HCT116 (cell line): Measurements from ENCODE around the gene OR2AE1. TPM values are rescaled to one million over a fixed set of nuclear protein-coding genes. Genes with fewer than 3 reads are reported as not detected.
A peak's percentile ranks its signal among the peaks of the same experiment; 100 is the strongest.

Experiments
- ATAC-seq: fragments of 200-7000 bp; cut with Tn5 transposase; 2 replicates; pipeline ENCODE4 v1.9.1; 2020; ENCODE audit warnings: mild to moderate bottlenecking, moderate library complexity
- BruUV-seq: library from RNA; stranded (reverse); fragments of 400-500 nt; replicated peaks from 2 replicates; lab custom pipeline; 2021; lab: Mats Ljungman, UMichigan
- CTCF ChIA-PET: fragments of 300-600 bp; sonication (Branson Sonifier 250); formaldehyde crosslinking; loops from one replicate; lab custom pipeline; 2021; ENCODE audit warnings: antibody characterized with exemption; lab: Charles Lee
- POLR2A ChIA-PET: fragments of 300-600, 350-600 bp; sonication (Branson Sonifier 250); formaldehyde crosslinking; loops from one replicate; lab custom pipeline; 2021; ENCODE audit warnings: antibody characterized with exemption; lab: Charles Lee
- RAD21 ChIA-PET, 2 experiments: fragments of 300-600 bp; sonication (Branson Sonifier 250); formaldehyde crosslinking; loops; one replicate each; lab custom pipeline; 2023; ENCODE audit warnings: low total read pairs in 2 of 2; ENCODE audit not compliant: uncharacterized antibody in 2 of 2, unreplicated experiment in 2 of 2, low non-redundant PET in 1 of 2; lab: Charles Lee
- DNase-seq: peaks from one replicate; pipeline ENCODE4 v3.0.0-alpha.2; 2010; ENCODE audit warnings: low read depth, low spot score
- H2AFZ ChIP-seq: fragments of 200-600 bp; shearing (Covaris generic), sonication (generic); 2 replicates; pipeline ENCODE4 v1.6.1; 2017; ENCODE audit warnings: low read depth, mixed run types, mixed read lengths, antibody characterized with exemption, low read length; ENCODE audit not compliant: poor library complexity, severe bottlenecking
- H3K27ac ChIP-seq: 2 replicates; pipeline ENCODE4 v1.5.1; 2012; ENCODE audit warnings: low read depth, low read length
- H3K27me3 ChIP-seq: fragments of 200-600 bp; sonication (generic); 2 replicates; pipeline ENCODE4 v1.6.1; 2016; ENCODE audit warnings: mixed run types, low read length, mixed read lengths; ENCODE audit not compliant: insufficient read depth
- H3K36me3 ChIP-seq, 2 experiments: fragments of 200-500 bp in 1 of 2; fragments of 200-600 bp in 1 of 2; sonication (Bioruptor generic) in 1 of 2; sonication (generic) in 1 of 2; 2 replicates each; pipeline versions ENCODE4 v1.5.1 to v1.6.1; 2014 to 2016; ENCODE audit warnings: low read length in 2 of 2, inconsistent platforms in 1 of 2, mixed read lengths in 1 of 2, mixed run types in 1 of 2; ENCODE audit not compliant: insufficient read depth in 2 of 2, control insufficient read depth in 1 of 2
- H3K4me1 ChIP-seq, 2 experiments: fragments of 200-600 bp in 1 of 2; sonication (generic) in 1 of 2; 2 replicates each; pipeline versions ENCODE4 v1.5.1 to v1.6.1; 2012 to 2017; ENCODE audit warnings: low read length in 2 of 2, inconsistent platforms in 1 of 2, mild to moderate bottlenecking in 1 of 2, mixed read lengths in 1 of 2, mixed run types in 1 of 2, moderate library complexity in 1 of 2; ENCODE audit not compliant: insufficient read depth in 2 of 2, control insufficient read depth in 1 of 2
- H3K4me2 ChIP-seq: fragments of 200-600 bp; sonication (generic); 2 replicates; pipeline ENCODE4 v1.6.1; 2017; ENCODE audit warnings: mixed run types, low read length, mixed read lengths
- H3K4me3 ChIP-seq, 2 experiments: fragments of 200-600 bp in 1 of 2; sonication (generic) in 1 of 2; replicated peaks in 1 of 2; 2 replicates each; pipeline ENCODE4 v1.5.1; 2011 to 2016; ENCODE audit warnings: low read length in 2 of 2, control low read depth in 1 of 2, low read depth in 1 of 2, mild to moderate bottlenecking in 1 of 2, mixed read lengths in 1 of 2, mixed run types in 1 of 2
- H3K79me2 ChIP-seq: fragments of 200-600 bp; sonication (generic); 2 replicates; pipeline ENCODE4 v1.6.1; 2017; ENCODE audit warnings: mild to moderate bottlenecking, mixed run types, low read length, moderate library complexity, mixed read lengths; ENCODE audit not compliant: insufficient read depth
- H3K9ac ChIP-seq: fragments of 200-600 bp; sonication (generic); 2 replicates; pipeline ENCODE4 v1.6.1; 2016; ENCODE audit warnings: low read length, mixed read lengths
- H3K9me2 ChIP-seq: fragments of 200-600 bp; sonication (generic), shearing (Covaris generic); 2 replicates; pipeline ENCODE4 v1.6.1; 2017; ENCODE audit warnings: mixed run types, mild to moderate bottlenecking, moderate library complexity; ENCODE audit not compliant: insufficient read depth
- H3K9me3 ChIP-seq, 2 experiments: fragments of 200-500 bp in 1 of 2; fragments of 200-600 bp in 1 of 2; sonication (Bioruptor generic) in 1 of 2; sonication (generic) in 1 of 2; 2 replicates each; pipeline ENCODE4 v1.6.1; 2014 to 2017; ENCODE audit warnings: low read length in 2 of 2, mixed read lengths in 2 of 2, inconsistent platforms in 1 of 2, low read depth in 1 of 2, mild to moderate bottlenecking in 1 of 2, mixed run types in 1 of 2, moderate library complexity in 1 of 2; ENCODE audit not compliant: control insufficient read depth in 1 of 2, insufficient read depth in 1 of 2
- H4K20me1 ChIP-seq: fragments of 200-600 bp; sonication (generic), shearing (Covaris generic); 2 replicates; pipeline ENCODE4 v1.6.1; 2017; ENCODE audit warnings: mixed run types, mild to moderate bottlenecking, moderate library complexity; ENCODE audit not compliant: insufficient read depth
- CBX3 ChIP-seq: IDR thresholded peaks from 2 replicates; pipeline ENCODE4 v1.6.1; 2012; ENCODE audit warnings: low read depth
- CTCF ChIP-seq, 3 experiments: fragments of 200-600 bp in 1 of 3; sonication (generic) in 1 of 3; IDR thresholded peaks in 2 of 3; conservative IDR thresholded peaks in 1 of 3; 2 replicates each; pipeline ENCODE4 v1.5.1; 2012 to 2017; ENCODE audit warnings: low read depth in 2 of 3, low read length in 2 of 3, antibody characterized with exemption in 1 of 3, borderline replicate concordance in 1 of 3, control low read depth in 1 of 3, mild to moderate bottlenecking in 1 of 3, mixed read lengths in 1 of 3, mixed run types in 1 of 3, moderate library complexity in 1 of 3; ENCODE audit not compliant: insufficient read depth in 1 of 3
- EZH2 ChIP-seq: fragments of 200-600 bp; sonication (generic); IDR thresholded peaks from 2 replicates; pipeline ENCODE4 v1.6.1; 2017; ENCODE audit warnings: antibody characterized with exemption, mixed run types
- POLR2A ChIP-seq: IDR thresholded peaks from 2 replicates; pipeline ENCODE4 v1.7.0; 2011; ENCODE audit warnings: borderline replicate concordance; ENCODE audit not compliant: insufficient read depth, insufficient read length; ENCODE audit errors: extremely low read depth
- POLR2AphosphoS5 ChIP-seq: IDR thresholded peaks from 2 replicates; pipeline ENCODE4 v1.6.1; 2011; ENCODE audit warnings: mild to moderate bottlenecking, low read depth, low read length, moderate library complexity
- SIN3A ChIP-seq: IDR thresholded peaks from 2 replicates; pipeline ENCODE4 v1.6.1; 2012; ENCODE audit warnings: low read depth
- intact Hi-C: fragments of 100-400 bp; cut with micrococcal nuclease; formaldehyde crosslinking; loops from 2 replicates; pipeline ENCODE4 v1.10.0; 2022
- total RNA-seq: library from RNA; stranded (reverse); gene quantifications from one replicate; pipeline ENCODE4 v1.2.1, GENCODE V29; 2021; ENCODE audit not compliant: unreplicated experiment
- TF ChIP-seq, protein P1 (sequence below): IDR thresholded peaks from 2 replicates; pipeline ENCODE4 v1.6.1; 2012; ENCODE audit warnings: low read depth

Gene OR2AE1
- total RNA-seq, 1 experiment from 2014 or later = not detected

- no peak overlapping the region for H3K4me2 ChIP-seq
- CTCF ChIA-PET = no interaction called here
- RAD21 ChIA-PET = no interaction called here
- H3K9me3 ChIP-seq = no peaks in the 10 kb centered on the region
- H3K27ac ChIP-seq = no peak overlapping the region
- H4K20me1 ChIP-seq = no peaks in the 10 kb centered on the region
- no TSS peak for BruUV-seq
- no peak for TF ChIP-seq POLR2A
- TF ChIP-seq SIN3A = no peak
- TF ChIP-seq CBX3 = no peak
- no peak for TF ChIP-seq CTCF (IDR thresholded peaks at IDR 0.05 in 2 of 3, conservative IDR thresholded peaks at IDR 0.05 in 1 of 3; ENCODE audit: borderline replicate concordance in 1 of 3, insufficient read depth in 1 of 3, low read depth in 2 of 3, low read length in 2 of 3)
- TF ChIP-seq EZH2 = no peak
- no peaks in the 10 kb centered on the region for H3K9me2 ChIP-seq
- H2AFZ ChIP-seq = no peak overlapping the region
- ATAC-seq = no peak
- POLR2A ChIA-PET = no interaction called here
- no peaks in the 10 kb centered on the region for H3K79me2 ChIP-seq
- peaks cover 17 to 21% of the 10 kb centered on the region in 2 experiments; a peak in 3 of 4 replicates for H3K36me3 ChIP-seq
- no peaks in the 10 kb centered on the region for H3K27me3 ChIP-seq
- no peak overlapping the region for H3K4me3 ChIP-seq
- no peaks in the 10 kb centered on the region for H3K4me1 ChIP-seq
- intact Hi-C loops = no loop called here
- no peak overlapping the region for H3K9ac ChIP-seq
- no peak for DNase-seq
Observed at GRCh38 chr7:99898023-99898357, 21.2 kb upstream of the OR2AE1 start.

DNA sequence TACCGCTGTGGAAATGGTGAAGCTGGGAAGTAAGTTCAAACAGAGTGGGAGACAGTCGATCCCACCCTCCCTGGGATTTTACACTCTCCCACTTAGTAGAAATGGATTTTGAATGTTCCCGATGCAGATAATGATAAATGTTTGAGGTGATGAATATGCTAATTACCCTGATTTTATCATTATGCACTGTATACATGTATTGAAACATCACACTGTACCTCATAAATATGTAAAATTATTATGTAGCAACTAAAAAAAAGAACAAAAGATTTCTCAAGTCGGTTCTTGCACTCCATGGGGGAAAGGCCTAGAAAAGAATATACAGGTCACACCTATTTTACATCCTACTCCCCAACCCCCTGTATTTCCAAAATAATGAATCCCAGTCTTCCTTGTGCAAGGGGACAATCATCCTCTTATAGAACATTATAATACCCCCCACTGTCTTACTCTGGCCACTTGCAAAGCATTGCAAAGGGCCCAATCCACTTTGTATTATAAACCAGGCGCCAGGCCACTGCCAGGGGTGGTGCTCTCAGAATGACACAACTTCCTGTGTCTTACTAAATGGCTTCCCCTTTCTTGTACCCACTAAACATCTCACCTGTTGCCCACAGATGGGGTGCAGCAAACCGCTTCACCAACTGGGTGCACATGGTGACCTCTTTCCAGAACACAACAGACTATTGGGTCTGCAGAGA, 20.6 kb upstream of the OR2AE1 start:
- H3K27me3 ChIP-seq = no peaks in the 10 kb centered on the region
- TF ChIP-seq CBX3 = no peak
- TF ChIP-seq, protein P1, sequence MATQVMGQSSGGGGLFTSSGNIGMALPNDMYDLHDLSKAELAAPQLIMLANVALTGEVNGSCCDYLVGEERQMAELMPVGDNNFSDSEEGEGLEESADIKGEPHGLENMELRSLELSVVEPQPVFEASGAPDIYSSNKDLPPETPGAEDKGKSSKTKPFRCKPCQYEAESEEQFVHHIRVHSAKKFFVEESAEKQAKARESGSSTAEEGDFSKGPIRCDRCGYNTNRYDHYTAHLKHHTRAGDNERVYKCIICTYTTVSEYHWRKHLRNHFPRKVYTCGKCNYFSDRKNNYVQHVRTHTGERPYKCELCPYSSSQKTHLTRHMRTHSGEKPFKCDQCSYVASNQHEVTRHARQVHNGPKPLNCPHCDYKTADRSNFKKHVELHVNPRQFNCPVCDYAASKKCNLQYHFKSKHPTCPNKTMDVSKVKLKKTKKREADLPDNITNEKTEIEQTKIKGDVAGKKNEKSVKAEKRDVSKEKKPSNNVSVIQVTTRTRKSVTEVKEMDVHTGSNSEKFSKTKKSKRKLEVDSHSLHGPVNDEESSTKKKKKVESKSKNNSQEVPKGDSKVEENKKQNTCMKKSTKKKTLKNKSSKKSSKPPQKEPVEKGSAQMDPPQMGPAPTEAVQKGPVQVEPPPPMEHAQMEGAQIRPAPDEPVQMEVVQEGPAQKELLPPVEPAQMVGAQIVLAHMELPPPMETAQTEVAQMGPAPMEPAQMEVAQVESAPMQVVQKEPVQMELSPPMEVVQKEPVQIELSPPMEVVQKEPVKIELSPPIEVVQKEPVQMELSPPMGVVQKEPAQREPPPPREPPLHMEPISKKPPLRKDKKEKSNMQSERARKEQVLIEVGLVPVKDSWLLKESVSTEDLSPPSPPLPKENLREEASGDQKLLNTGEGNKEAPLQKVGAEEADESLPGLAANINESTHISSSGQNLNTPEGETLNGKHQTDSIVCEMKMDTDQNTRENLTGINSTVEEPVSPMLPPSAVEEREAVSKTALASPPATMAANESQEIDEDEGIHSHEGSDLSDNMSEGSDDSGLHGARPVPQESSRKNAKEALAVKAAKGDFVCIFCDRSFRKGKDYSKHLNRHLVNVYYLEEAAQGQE = no peak
- 0 out of 2 replicates have a peak, but pooled peaks have one; percentile 9 for TF ChIP-seq POLR2AphosphoS5
- intact Hi-C loops = no loop called here
- ATAC-seq (no peak), DNase-seq (no peak)
- no peaks in the 10 kb centered on the region for H3K9me3 ChIP-seq
- H3K27ac ChIP-seq = no peak overlapping the region
- no TSS peak for BruUV-seq
- no peaks in the 10 kb centered on the region for H3K79me2 ChIP-seq
- H4K20me1 ChIP-seq = no peaks in the 10 kb centered on the region
- no peaks in the 10 kb centered on the region for H3K9me2 ChIP-seq
- no peak overlapping the region for H3K4me3 ChIP-seq
- H3K4me2 ChIP-seq = no peak overlapping the region
- no peaks in the 10 kb centered on the region for H3K4me1 ChIP-seq
- ChIA-PET CTCF (no interaction called here), RAD21 (no interaction called here), POLR2A (no interaction called here)
- no peak overlapping the region for H3K9ac ChIP-seq
- no peak overlapping the region for H2AFZ ChIP-seq
- H3K36me3 ChIP-seq = peaks cover 14 to 16% of the 10 kb centered on the region in 2 experiments; a peak in 3 of 4 replicates
